ENCODE data around the gene SAMD3.

GRCh38 chr6:130138116-130138908 lies 84.4 kb downstream of the SAMD3 start:
- TF ChIP-seq POLR2A (IDR thresholded peaks at IDR 0.05; ENCODE audit: low read depth, low read length) (no peak), POLR2AphosphoS5 (IDR thresholded peaks at IDR 0.05; ENCODE audit: low read depth, low read length) (no peak), TAF1 (IDR thresholded peaks at IDR 0.05; ENCODE audit: borderline replicate concordance, low read depth, low read length) (no peak)

Data from GM12892 (cell line).